HG03039 (cell line): ENCODE measurements around the gene CACNA2D1.
"Not testable (repeated sequence)": the region's sequence is repeated elsewhere in the genome, so short reads cannot be mapped to it uniquely, and the experiment has no call there.

Experiments used
- ATAC-seq: cut with Tn5 transposase; IDR thresholded peaks from one replicate; pipeline ENCODE4 v1.9.1; 2021; ENCODE audit warnings: mild to moderate bottlenecking, moderate library complexity; ENCODE audit not compliant: unreplicated experiment

Gene CACNA2D1

DNA sequence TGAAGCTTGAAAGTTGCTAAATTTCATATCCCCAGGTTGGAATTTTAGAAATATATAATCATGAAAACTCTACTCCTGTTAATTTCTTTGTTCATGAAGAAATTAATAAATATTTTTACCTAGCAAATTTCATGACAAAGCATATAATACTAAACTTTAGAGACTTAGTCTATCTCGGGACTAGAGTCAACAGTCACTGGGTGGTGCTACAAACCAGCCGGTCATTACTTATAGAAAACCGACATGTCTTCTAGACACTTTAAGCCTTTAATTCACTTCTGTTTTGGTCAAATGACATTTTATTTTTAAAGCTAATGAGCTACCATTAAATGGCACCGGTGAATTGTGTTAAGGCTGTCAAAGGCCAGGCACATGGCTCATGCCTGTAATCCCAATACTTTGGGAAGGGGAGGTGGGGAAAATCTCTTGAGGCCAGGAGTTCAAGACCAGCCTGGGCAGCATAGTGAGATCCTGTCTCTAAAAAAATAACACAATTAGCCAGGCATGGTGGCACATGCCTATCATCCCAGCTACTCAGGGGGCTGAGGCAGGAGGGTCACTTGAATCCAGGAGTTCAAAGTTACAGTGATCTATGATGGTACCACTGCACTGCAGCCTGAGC, 270.1 kb downstream of the CACNA2D1 start:
- ATAC-seq, result no peak

DNA sequence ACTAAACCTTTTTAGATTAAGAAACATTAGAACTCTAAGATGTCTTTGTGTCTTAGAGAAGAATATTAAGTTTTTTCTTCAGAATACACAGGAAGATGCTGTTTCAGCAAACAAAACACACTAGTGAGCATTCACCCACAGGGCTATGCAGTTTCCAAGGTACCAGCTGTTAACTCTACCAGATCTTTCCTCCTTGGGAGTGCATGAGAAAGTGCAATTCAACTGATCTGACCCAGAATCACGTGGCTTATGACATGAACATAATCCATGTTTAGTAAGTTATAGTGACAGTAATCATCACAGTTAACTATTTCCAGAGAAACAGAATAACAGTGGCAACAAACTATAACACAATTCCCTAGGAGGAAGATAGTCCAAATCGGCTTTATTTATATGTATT, 270.7 kb downstream of the CACNA2D1 start:
- ATAC-seq, result no peak

DNA sequence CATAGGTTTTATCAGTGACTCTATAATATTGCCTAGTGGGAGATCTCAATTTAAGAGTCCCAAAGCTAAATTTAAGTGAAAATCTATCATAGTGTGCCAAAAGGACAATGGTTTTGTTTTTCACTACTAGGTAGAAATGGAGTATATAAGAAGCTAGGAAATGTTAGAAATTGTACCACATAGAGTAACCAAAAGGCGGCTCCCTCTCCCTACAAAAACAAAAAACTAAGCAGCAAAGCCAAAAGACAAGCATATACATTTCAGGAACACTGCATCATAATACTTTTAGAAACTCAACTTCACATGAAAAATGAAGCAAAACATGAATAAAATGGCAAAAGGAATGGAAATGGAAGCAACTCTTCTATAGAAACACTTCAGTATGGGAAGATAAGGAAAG, 271.6 kb downstream of the CACNA2D1 start:
- ATAC-seq, result no peak

DNA sequence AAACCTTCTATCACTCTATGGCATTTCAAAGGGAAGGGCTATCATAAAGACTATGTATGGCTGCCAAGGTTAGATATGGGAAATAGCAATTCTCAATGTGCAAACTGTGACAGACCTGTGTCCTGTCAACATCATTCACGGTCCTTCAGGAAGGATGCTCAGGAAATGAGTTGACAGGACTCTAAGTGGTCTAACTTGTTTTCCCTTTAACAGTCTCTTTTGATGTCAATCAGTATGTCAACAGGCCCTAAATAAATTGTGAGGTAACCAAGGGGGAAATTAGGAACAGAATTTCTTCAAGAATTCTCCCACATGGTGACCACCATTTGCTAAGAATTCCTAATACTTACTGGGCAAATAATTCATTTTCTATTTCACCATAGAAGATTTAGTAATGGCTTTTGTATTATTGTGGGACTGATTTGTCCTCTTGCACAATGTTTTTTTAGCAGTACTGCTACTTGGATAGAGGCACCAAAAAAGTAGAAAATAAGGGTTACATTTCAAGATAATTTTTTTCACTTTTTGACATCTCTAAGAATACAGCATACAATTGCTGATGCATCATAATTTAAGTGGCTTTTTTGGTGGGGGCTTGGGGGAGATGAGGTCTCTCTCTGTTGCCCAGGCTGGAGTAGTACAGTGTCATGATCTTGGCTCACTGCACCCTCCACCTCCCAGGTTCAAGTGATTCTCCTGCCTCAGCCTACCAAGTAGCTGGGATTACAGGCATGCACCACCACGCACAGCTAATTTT, 275.8 kb downstream of the CACNA2D1 start:
- ATAC-seq, result no peak

DNA sequence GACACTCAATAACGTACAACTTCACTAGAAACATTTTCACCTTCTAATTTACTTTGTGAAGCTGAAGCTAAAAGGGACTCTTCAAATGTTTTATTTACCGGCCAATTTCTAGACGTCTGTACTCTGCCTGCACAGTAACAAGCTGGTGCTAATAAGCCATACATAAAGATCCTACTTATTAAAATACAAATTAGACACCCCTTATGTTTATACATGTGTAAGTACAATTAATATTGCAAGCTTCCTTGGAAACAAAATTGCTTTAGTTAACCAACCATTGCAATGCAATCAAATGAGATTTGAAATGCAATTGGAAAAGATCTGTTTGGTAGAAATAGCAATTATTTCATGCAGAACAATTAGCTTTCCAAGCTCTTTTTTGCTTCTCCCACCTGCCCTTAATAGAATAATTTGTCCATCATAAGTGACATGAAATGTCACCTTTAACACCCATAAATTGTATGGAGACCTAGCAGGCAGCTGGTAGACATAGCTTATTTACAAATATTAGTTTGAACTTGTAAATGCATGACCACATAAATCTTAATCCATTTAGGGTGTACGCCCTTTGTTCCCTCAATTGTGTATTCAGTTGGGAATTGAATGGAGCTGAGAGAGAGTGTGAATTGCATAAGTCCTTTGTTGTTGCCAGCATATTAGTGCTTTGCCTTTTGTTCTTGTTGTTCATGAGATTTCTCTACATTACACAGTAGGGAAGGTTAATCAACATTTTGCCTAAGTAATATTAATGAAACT, 277.1 kb downstream of the CACNA2D1 start:
- ATAC-seq, result no peak

DNA sequence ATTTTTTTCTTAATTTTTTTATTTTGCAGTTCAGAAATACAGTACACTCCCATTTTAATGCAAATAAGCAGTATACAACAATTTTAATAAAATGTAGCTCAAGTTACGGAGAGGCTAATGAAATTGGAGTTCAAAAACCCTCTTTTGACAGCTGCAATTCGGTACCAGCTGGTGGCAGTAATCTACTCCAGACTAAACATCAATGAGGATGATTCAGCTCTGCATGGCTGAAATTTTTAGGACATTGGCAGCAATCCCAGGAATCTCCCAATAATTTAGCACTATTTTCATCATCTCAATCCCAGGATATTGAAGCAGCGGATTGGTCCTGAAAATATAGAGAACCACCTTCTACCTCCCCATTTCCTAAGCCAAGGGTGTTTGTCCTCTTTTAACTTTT, 278.8 kb downstream of the CACNA2D1 start:
- ATAC-seq, result no peak

DNA sequence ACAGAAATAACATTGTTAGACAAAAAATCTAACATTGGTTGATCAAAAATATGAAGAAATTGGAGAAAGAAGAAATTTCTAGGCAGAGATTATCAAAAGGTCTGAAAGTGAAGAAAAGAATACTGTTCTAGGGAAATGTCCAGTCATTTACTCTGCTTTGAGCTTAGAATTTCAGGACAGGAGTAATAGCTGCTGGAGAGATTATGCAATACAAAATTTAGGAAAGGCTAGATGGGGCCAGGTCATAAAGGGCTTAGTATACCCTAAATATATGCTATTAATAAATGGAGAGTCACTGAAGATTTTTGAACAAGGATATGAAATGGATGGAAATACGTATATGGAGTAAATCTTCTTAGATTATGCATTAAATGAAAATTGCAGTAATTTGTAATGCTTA, 279.2 kb downstream of the CACNA2D1 start:
- no peak for ATAC-seq

DNA sequence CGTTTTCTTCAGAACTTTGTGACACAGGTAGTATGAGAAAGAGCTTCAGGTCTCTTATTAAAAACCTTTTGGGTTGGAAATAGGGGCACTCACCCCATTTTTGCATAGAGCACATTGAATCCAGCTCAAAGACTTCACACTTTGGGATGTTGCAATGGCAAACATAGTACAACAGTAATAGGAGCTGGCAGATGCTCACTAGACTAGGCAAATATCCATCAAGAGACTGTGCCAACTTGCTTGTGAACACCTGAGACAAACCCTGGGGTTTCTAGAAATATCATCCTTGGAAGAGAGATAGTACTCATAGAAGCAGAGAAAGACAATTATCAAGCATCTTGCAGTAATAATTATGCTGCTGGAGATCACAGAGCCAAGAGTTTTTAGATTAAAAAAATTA, 280.0 kb downstream of the CACNA2D1 start:
- no peak for ATAC-seq

DNA sequence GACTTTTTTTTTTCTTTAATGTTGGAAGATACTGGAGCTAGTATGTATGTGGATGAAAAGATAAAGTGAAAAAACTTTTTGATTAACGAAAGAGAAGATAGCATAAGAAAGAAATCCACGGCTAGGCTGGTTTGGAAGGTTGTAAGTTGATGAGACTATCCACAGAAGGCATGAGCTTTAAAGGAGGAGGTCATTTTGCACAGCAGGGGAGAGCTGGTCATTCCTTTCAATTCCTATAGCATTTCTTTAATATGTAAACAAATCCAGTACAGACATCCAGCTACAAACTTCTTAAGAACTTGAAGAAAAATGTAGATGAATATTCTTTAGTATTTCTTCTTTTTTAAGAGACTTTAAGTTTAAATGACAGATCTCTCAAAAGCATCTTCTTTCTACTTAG, 281.3 kb downstream of the CACNA2D1 start:
- no peak for ATAC-seq

DNA sequence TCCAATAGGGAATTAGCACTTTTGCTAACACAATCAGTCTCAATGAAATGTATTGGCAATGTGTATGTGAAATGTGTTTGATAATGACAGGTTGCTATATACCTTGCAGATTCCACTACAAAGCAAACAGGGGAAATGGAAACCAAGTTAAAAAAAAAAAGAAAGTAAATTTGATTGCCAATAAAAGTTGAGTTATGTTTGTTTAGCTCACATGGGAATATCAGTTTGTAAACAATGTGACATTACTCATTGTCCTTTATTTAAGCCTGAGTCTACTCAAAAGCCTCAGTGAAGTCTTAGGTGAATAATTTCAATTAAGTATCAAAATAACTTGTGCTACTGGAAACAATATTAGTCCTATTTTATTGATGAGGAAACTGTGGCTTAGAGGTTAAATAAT, 285.2 kb downstream of the CACNA2D1 start:
- no peak for ATAC-seq

DNA sequence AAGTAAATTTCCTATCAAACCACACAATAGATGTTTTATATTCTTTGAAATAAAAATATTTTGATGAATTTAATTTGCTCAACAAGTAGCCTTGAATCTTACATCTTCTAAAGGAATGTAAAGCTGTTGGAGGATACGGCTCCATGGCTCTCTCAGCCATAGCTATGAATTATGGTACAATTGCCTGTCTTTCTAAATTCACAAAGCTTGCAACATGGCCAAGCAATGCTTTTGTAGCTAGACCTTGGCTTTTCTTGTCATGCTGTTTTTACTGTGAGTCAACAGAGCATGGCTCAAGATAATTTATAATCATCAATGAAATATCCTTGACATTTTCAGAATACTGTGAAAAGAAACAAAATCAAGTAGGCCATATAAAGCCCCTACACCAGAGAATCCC, 286.7 kb downstream of the CACNA2D1 start:
- ATAC-seq, result no peak

DNA sequence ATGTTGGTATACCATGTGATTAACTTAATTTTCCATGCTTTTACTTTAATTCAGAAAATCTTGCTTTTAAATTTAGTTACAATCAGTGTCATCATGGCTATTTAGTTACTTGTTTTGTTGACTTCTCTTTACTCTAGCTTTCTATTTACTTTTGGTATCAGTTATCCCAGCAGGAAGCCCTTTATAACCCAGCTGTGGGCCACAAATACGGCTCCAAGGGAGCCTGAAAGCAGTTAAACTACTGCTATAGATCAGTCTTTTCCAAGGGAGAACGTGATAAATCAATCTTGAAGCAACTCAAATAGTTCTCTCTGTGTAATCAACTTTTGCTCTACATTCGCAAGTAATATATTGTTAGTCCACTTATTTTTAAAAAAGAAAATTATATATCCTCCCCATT, 287.4 kb downstream of the CACNA2D1 start:
- no peak for ATAC-seq

DNA sequence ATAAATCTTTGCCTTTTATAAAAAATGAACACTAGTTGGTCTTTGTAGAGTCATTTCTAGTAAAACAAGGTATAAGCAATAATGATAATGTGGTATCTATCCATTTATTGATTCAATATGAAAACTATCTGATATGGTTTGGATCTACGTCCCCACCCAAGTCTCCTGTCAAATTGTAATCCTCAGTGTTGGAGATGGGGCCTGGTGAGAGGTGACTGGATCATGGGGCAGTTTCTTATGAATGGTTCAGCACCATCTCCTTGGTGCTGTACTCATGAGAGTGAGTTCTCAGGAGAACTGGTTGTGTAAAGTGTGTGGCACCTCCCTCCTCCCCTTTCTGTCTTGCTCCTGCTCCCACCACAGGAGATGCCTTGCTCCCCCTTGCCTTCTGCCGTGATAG, 288.8 kb downstream of the CACNA2D1 start:
- no peak for ATAC-seq

DNA sequence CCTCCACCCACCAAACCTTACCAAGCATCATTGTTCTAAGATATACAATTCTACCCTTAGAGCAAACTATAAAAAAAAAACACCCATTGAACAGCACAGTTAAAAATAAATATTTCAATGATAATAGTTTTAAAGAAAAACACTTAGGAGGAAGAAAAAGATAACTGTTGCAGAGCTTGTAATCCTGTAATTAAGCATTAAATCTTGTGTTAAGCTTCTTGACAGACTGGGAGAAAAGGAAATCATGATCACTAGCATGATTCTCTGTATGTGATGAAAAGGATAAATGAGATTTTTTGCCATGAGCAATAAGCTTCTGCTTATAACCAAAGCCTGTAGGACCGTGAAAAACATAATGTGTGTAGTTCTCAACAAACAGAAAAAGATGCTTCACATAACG, 289.8 kb downstream of the CACNA2D1 start:
- no peak for ATAC-seq

DNA sequence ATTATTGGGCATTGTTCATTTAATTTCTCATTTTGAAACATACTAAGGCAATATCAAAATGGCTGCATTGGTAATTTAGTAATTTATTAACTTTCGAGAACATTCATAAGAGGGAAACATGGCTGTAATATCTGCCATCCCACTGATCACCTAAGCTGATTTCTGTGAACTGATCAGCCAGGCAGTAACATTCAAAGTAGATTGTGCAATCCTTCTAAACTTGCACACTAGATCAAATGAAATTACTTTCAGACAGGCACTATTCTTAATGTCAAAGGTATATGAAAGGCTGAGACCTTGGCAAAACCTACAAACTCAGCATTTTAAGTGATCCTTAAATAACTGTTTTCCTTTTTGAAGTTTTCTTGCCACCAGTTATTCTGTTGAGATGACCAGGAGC, 290.7 kb downstream of the CACNA2D1 start:
- no peak for ATAC-seq

DNA sequence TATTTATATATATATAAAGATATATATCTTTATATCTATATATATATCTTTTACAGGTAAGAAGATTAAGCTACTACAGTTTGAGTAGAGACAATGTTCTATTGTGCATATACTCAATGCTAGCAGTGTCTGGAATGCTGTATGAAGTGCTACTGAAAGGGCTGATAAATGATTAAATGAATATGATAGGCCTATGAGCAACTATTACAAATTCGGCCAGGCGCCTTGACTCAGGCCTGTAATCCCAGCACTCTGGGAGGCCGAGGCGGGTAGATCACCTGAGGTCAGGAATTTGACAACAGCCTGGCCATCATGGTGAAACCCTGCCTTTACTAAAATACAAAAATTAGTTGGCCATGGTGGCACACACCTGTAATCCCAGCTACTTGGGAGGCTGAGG, 297.1 kb downstream of the CACNA2D1 start:
- no peak for ATAC-seq

DNA sequence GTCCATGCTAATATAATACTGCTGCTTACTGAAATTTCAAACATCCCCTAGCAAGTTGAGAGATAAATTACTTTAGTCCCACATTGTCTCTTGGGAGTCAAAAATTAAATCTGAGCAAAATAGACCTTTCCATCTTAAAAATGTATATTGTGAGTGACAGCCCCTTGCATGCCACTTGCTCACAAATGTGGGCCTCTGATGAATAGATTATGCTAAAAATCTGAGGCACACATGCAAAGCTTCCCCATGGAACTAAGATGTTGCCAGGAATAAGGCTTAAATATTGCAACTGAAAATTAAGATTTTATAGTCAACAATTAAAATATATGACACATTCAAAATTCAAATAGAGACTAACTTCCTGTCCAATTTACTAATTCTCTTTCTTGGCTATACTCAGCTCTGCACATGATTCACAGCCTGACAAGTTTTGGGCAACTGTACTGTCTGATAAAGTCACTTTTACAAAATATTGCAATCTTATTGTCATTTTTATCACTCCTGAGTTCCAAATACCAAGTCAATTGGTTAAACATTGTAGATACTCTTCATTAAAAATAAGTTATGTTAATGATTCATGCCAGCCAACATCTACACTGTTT, 301.2 kb downstream of the CACNA2D1 start:
- ATAC-seq, result no peak

DNA sequence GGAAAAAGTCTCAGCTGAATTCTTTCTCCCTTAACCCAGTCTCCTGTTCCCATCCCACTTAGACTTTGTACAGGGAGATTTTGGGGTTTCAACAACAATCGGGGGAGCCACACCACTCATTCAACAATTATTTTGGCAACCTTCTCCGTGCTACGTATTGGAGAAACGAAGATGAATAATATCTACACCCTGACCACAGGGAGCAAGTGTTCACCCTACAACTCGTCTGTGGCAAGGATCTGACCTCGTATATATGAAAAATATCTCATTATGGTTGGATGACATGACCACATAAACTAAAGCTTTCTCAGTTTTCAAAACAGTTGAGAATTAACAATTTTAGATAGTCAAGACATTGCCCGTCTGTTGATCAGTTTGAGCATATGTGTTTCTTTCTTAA, 302.1 kb downstream of the CACNA2D1 start:
- ATAC-seq, result no peak

DNA sequence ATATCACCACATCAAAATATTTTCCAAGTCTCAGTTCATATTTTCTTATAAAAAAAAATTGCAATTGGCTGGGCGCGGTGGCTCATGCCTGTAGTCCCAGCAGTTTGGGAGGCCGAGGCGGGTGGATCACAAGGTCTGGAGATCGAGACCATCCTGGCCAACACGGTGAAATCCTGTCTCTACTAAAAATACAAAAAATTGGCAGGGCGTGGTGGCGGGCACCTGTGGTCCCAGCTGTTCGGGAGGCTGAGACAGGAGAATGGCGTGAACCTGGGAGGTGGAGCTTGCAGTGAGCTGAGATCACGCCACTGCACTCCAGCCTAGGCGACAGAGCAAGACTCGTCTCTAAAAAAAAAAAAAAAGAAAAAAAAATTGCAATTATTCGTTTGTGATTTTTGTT, 303.0 kb downstream of the CACNA2D1 start:
- not testable (repeated sequence) for ATAC-seq

DNA sequence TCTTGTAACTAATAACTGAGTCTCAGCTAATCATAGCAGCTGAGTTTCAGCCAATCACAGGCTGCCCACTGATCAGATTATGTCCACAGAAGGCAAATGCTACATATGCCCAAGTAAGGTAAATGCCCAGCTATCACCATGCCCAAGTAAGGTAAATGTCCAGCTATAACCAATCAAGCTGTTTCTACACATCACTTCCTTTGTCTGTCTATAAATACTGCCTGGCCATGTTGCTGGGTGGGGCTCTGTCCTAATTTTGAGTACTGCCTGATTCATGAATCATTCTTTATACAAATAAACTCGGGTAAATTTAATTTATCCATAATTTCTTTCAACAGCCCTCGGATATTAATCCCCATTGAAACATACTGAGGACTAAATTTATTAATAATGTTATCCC, 312.4 kb downstream of the CACNA2D1 start:
- no peak for ATAC-seq

DNA sequence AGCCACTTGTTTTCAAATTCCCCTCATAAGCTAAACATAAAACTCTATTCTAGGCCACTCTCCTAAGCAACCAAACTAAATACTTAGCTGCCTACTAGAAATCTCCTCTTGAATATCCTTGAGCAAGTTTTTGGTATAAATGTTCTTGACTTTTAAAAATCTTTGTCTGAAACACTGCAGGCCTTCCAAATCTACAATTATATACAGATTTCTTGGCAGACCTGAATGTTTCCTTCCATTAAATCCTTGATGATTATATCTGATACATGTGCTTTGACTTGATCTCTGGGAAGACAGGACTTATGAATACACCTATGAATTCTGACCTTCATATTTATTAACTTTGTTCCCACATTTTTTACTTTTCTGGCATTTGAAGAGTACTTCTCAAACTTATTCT, 314.5 kb downstream of the CACNA2D1 start:
- no peak for ATAC-seq

DNA sequence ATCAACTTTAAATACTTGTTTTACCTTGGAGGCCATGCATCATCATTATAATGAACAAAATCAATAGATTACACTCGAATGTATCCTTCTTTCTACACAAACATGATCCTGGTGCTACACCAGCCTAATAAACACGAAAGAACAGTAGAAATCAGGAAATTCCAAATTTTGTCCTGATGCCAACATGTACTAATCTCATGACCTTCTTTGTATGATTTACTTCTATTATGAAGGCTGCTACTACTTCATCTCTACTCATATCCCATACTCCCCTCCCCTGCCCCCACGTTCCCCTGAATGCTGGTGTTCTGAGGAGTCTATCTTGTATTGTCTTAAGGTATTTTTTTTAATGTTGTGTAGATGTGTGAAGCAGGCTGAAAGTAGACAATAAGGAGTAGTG, 315.0 kb downstream of the CACNA2D1 start:
- ATAC-seq, result no peak
